Brain microvascular endothelial cell (primary cell): ENCODE results near the gene CHRNA9.

Experiments
- DNase-seq: peaks from one replicate; pipeline ENCODE4 v3.0.0-alpha.2; 2020
- H3K27ac ChIP-seq: fragments of 250-450 bp; sonication (Bioruptor Pico); 2 replicates; pipeline ENCODE4 v1.5.1; 2020; ENCODE audit warnings: mild to moderate bottlenecking, moderate library complexity
- H3K27me3 ChIP-seq: fragments of 250-450 bp; sonication (Bioruptor Pico); replicated peaks from 2 replicates; pipeline ENCODE4 v1.5.1; 2020; ENCODE audit warnings: mild to moderate bottlenecking
- H3K36me3 ChIP-seq: fragments of 250-450 bp; sonication (Bioruptor Pico); replicated peaks from 2 replicates; pipeline ENCODE4 v1.5.1; 2020; ENCODE audit warnings: mild to moderate bottlenecking
- H3K4me3 ChIP-seq: 2 replicates; pipeline ENCODE4 v1.5.1; 2011; ENCODE audit warnings: low read depth, mild to moderate bottlenecking, control low read depth, low read length, moderate library complexity
- CTCF ChIP-seq: IDR thresholded peaks from 2 replicates; pipeline ENCODE4 v1.5.1; 2011; ENCODE audit warnings: low read depth, mild to moderate bottlenecking, moderate library complexity, low read length, control low read depth, inconsistent platforms; ENCODE audit errors: missing control alignments
- in situ Hi-C: cut with HindIII; loops from 2 replicates; pipeline ENCODE4 v1.10.0; 2017; ENCODE audit warnings: low sequenced_read_pairs, low pct_ligation_motif_present

CHRNA9 gene

GRCh38 chr4:40314951-40315350 is 20.2 kb upstream of the CHRNA9 start:
- TF ChIP-seq CTCF: no peak
- Histone ChIP-seq H3K4me3 (no peak overlapping the region), H3K36me3 (no peaks in the 10 kb centered on the region), H3K27ac (no peak overlapping the region), H3K27me3 (no peaks in the 10 kb centered on the region)
- DNase-seq: no peak
- in situ Hi-C loops: no loop called here

- Histone ChIP-seq H3K27ac (peak overlapping the region; percentile 92), H3K4me3 (peak overlapping the region; percentile 52)
These were observed 18.8 kb upstream of the CHRNA9 start for GRCh38 chr4:40316333-40316781.

DNA sequence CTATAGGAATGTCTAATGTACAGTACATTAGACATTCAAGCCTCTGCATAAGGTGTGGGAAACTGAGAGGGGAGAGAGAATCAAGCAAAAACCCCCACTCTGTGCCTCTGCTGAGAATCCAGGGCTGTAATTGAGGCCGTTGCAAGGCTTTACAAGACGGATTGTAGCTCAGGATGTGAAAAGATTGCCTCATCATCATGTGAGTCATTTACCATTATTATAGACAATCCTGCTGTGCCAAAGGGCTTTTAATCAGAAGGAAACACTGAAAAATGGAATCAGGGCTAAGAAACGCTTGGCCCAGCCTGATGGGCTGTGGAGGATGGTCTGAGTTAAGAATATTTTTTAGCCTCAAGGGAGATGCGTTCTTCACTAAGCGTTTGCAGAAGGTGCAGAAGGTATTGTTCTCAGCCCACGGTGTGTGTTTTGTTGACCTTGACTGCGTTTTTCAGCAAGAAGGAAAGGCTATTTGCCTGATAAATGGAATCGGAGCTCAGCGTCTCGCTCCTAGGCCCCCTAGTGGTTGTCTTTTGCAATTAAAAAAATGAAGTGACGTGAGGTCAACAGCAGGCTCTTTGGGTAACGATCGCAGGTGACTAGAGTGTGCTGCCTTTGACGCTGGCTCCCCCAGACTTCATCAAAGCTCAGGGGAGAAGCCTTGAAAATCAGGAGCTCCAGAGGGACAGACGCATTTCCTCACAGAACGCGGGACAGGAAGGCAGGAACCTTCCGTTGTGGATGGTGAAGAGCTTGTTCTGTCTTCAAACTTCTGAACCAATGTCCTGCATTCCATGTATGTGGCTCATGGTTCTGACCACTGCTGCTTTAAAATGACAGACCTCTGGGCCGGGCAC is 18.1 kb upstream of the CHRNA9 start:
- Histone ChIP-seq H3K27me3 (no peaks in the 10 kb centered on the region), H3K36me3 (no peaks in the 10 kb centered on the region), H3K4me3 (peak overlapping the region; percentile 52), H3K27ac (peak overlapping the region; percentile 92)
- in situ Hi-C loops: no loop called here
- peak; percentile 83 for DNase-seq
- TF ChIP-seq CTCF: peak; percentile 81

More at GRCh38 chr4:40316333-40316781, 18.8 kb upstream of the CHRNA9 start:
- Histone ChIP-seq H3K27me3 (no peaks in the 10 kb centered on the region), H3K36me3 (no peaks in the 10 kb centered on the region)
- DNase-seq: peak; percentile 90
- TF ChIP-seq CTCF: no peak
- in situ Hi-C loops: no loop called here

- Histone ChIP-seq H3K4me3 (no peak overlapping the region), H3K27ac (no peak overlapping the region), H3K36me3 (no peaks in the 10 kb centered on the region), H3K27me3 (no peaks in the 10 kb centered on the region)
- no peak for DNase-seq
- TF ChIP-seq CTCF: no peak
- in situ Hi-C loops: no loop called here
These were observed 17.0 kb upstream of the CHRNA9 start for GRCh38 chr4:40317916-40318658.

GRCh38 chr4:40321574-40322275 is 13.4 kb upstream of the CHRNA9 start:
- Histone ChIP-seq H3K4me3 (no peak overlapping the region), H3K27ac (peak overlapping the region; percentile 41), H3K36me3 (no peaks in the 10 kb centered on the region), H3K27me3 (no peaks in the 10 kb centered on the region)
- in situ Hi-C loops: no loop called here
- TF ChIP-seq CTCF: no peak
- peak; percentile 43 for DNase-seq
